ENCODE data around the gene EPHA4.

- TF ChIP-seq CTCF (IDR thresholded peaks at IDR 0.05) (no peak), POLR2A (IDR thresholded peaks at IDR 0.05) (no peak), EP300 (IDR thresholded peaks at IDR 0.05) (no peak)
Observed at GRCh38 chr2:221561770-221562169, 10.3 kb downstream of the EPHA4 start.

Data from ovary (tissue), 3 donors.